B cell (primary cell): Measurements from ENCODE around the gene ACSS1. TPM values are rescaled to one million over a fixed set of nuclear protein-coding genes. Genes with fewer than 3 reads are reported as not detected.

ENCODE experiments used
- ATAC-seq: fragments of 200-7000 bp; cut with Tn5 transposase; one replicate; pipeline ENCODE4 v1.10.0; 2021; ENCODE audit warnings: low read depth, mild to moderate bottlenecking, moderate number of reproducible peaks, moderate library complexity
- CTCF ChIA-PET: fragments of 350-600 bp; sonication (Branson Sonifier 250); formaldehyde crosslinking; loops from one replicate; lab custom pipeline; 2021; ENCODE audit warnings: antibody characterized with exemption, inconsistent platforms; lab: Charles Lee
- POLR2A ChIA-PET: fragments of 350-600 bp; sonication (Branson Sonifier 250); formaldehyde crosslinking; loops from one replicate; lab custom pipeline; 2021; ENCODE audit warnings: antibody characterized with exemption; lab: Charles Lee
- DNase-seq: peaks from one replicate; pipeline ENCODE4 v3.0.0; 2013
- H2AFZ ChIP-seq: 2 replicates; pipeline ENCODE4 v1.6.1; 2012; ENCODE audit warnings: mild to moderate bottlenecking, low read depth, low read length; ENCODE audit not compliant: insufficient read depth, poor library complexity, severe bottlenecking
- H3K27ac ChIP-seq, 2 donors: 1 replicate in 1 of 2; 2 replicates in 1 of 2; pipeline ENCODE4 v1.5.1; 2012 to 2013; ENCODE audit warnings: low read length in 2 of 2, mild to moderate bottlenecking in 2 of 2, moderate library complexity in 1 of 2
- H3K27me3 ChIP-seq, 4 experiments: fragments of 200-600 bp in 1 of 4; sonication (generic) in 1 of 4; replicated peaks in 1 of 4; 1 replicate in 2 of 4; 2 replicates in 2 of 4; pipeline versions ENCODE4 v1.6.1 to v1.7.0; 2013 to 2016; ENCODE audit warnings: low read length in 3 of 4, mild to moderate bottlenecking in 2 of 4, mixed read lengths in 1 of 4, moderate library complexity in 1 of 4; ENCODE audit not compliant: insufficient read depth in 4 of 4, control insufficient read depth in 3 of 4; ENCODE audit errors: control extremely low read depth in 1 of 4
- H3K36me3 ChIP-seq, 2 experiments: replicated peaks in 1 of 2; 1 replicate in 1 of 2; 2 replicates in 1 of 2; pipeline versions ENCODE4 v1.6.1 to v1.7.1; 2013; ENCODE audit warnings: low read length in 1 of 2; ENCODE audit not compliant: insufficient read depth in 2 of 2, control insufficient read depth in 1 of 2; ENCODE audit errors: control extremely low read depth in 1 of 2, extremely low read depth in 1 of 2
- H3K4me1 ChIP-seq, 2 donors: fragments of 200-600 bp in 1 of 2; sonication (generic) in 1 of 2; 1 replicate in 1 of 2; 2 replicates in 1 of 2; pipeline versions ENCODE4 v1.5.1 to v1.6.1; 2013 to 2017; ENCODE audit warnings: low read length in 2 of 2; ENCODE audit not compliant: control insufficient read depth in 2 of 2, insufficient read depth in 2 of 2
- H3K4me2 ChIP-seq: replicated peaks from 2 replicates; pipeline ENCODE3; 2012; ENCODE audit warnings: mild to moderate bottlenecking, low read depth, low read length; ENCODE audit not compliant: poor library complexity, severe bottlenecking
- H3K4me3 ChIP-seq, 5 experiments: fragments of 200-600 bp in 1 of 5; sonication (generic) in 1 of 5; 1 replicate in 3 of 5; 2 replicates in 2 of 5; pipeline versions ENCODE4 v1.5.1 to v1.7.0; 2011 to 2016; ENCODE audit warnings: low read length in 4 of 5, mild to moderate bottlenecking in 4 of 5, low read depth in 2 of 5, control low read depth in 1 of 5, moderate library complexity in 1 of 5; ENCODE audit not compliant: insufficient read depth in 1 of 5; ENCODE audit errors: control extremely low read depth in 1 of 5, extremely low read depth in 1 of 5
- H3K79me2 ChIP-seq: fragments of 200-600 bp; sonication (generic); one replicate; pipeline ENCODE4 v1.6.0; 2016; ENCODE audit warnings: low read length; ENCODE audit not compliant: control insufficient read depth, insufficient read depth
- H3K9ac ChIP-seq: fragments of 200-600 bp; sonication (generic); 2 replicates; pipeline ENCODE4 v1.6.1; 2017; ENCODE audit warnings: mild to moderate bottlenecking, low read length, moderate library complexity
- H3K9me3 ChIP-seq, 3 donors: one replicate each; pipeline versions ENCODE4 v1.6.1 to v1.7.1; 2013; ENCODE audit warnings: low read length in 2 of 3; ENCODE audit not compliant: control insufficient read depth in 2 of 3, insufficient read depth in 1 of 3; ENCODE audit errors: control extremely low read depth in 1 of 3
- H4K20me1 ChIP-seq: 2 replicates; pipeline ENCODE4 v1.6.0; 2012; ENCODE audit warnings: mild to moderate bottlenecking, low read length; ENCODE audit not compliant: insufficient read depth, control insufficient read depth, poor library complexity, severe bottlenecking
- H3K27ac Mint-ChIP-seq: one replicate; pipeline ENCODE4 v1.8.0; 2021; ENCODE audit warnings: mixed read lengths
- H3K27me3 Mint-ChIP-seq: one replicate; pipeline ENCODE4 v1.8.0; 2021; ENCODE audit warnings: mixed read lengths
- H3K4me1 Mint-ChIP-seq: one replicate; pipeline ENCODE4 v1.8.0; 2021; ENCODE audit warnings: mixed read lengths
- H3K4me3 Mint-ChIP-seq: one replicate; pipeline ENCODE4 v1.8.0; 2021; ENCODE audit warnings: mixed read lengths
- H3K9me3 Mint-ChIP-seq: one replicate; pipeline ENCODE4 v1.8.0; 2022; ENCODE audit warnings: mixed read lengths; ENCODE audit not compliant: insufficient read depth
- CTCF ChIP-seq: fragments of 200-600 bp; IDR thresholded peaks from one replicate; pipeline ENCODE4 v1.8.0; 2022; ENCODE audit warnings: antibody characterized with exemption, mild to moderate bottlenecking
- EZH2 ChIP-seq: IDR thresholded peaks from 2 replicates; pipeline ENCODE4 v1.6.1; 2012; ENCODE audit warnings: borderline replicate concordance, low read depth, mild to moderate bottlenecking, moderate library complexity, low read length; ENCODE audit not compliant: insufficient read depth, poor library complexity, severe bottlenecking
- WGBS: methylation state at CpG from one replicate; pipeline ENCODE4 v1.1.5; 2013; ENCODE audit warnings: missing lambda C conversion rate; ENCODE audit not compliant: insufficient coverage; 5-methylcytosine and 5-hydroxymethylcytosine counted together
- intact Hi-C: fragments of 100-400 bp; cut with micrococcal nuclease; formaldehyde crosslinking; loops from one replicate; pipeline ENCODE4 v1.10.0; 2022
- polyA plus RNA-seq: library from polyadenylated mRNA; depleted of rRNA; stranded (reverse); fragments of >200 nt; gene quantifications from 2 replicates; pipeline ENCODE4 v1.2.3, GENCODE V29; 2012
- total RNA-seq, 2 donors: library from RNA; stranded (reverse); fragments of 120-200 nt in 1 of 2; gene quantifications; 1 replicate in 1 of 2; 2 replicates in 1 of 2; pipeline versions ENCODE4 v1.2.3 to v1.2.4, GENCODE V29; 2013 to 2022

Gene ACSS1
- total and polyA plus RNA-seq, 2 donors (not counting 1 experiment from before 2014, with no cell fraction given), result 82.7 to 95.5 TPM

- Histone ChIP-seq H4K20me1 (peaks cover 44% of the 10 kb centered on the region), H3K4me2 (peak overlapping the region; percentile 71), H2AFZ (peak overlapping the region; percentile 61), H3K9me3 (no peaks in the 10 kb centered on the region), H3K27me3 (no peaks in the 10 kb centered on the region), H3K4me1 (peaks cover 58 to 62% of the 10 kb centered on the region in 2 donors), H3K4me3 (peak overlapping the region in 4 of 5 experiments; percentile 5 to 25 (median 18)), H3K79me2 (peaks cover 56% of the 10 kb centered on the region), H3K9ac (peak overlapping the region; percentile 36), H3K36me3 (peaks cover 0 to 41% of the 10 kb centered on the region in 2 experiments), H3K27ac (peak overlapping the region; percentile 92 to 93)
- Mint-ChIP-seq H3K4me3 (peak overlapping the region; percentile 72), H3K27ac (peak overlapping the region; percentile 90), H3K27me3 (no peaks in the 10 kb centered on the region), H3K9me3 (no peaks in the 10 kb centered on the region), H3K4me1 (peaks cover 63% of the 10 kb centered on the region)
- peak; percentile 85 for DNase-seq
- CTCF ChIA-PET, result interaction anchor here (0.6 to 1.3 kb wide), 5 partner anchors 11 to 29 kb away, joined by 3 to 4 read pairs (median 4); no protein-coding TSS in a partner anchor
- ATAC-seq, result peak; percentile 90
- POLR2A ChIA-PET, result interaction anchor here (4.2 kb wide), 1 partner anchor 15 kb away, joined by 27 read pairs; the partner anchor contains the start of gene ACSS1
- intact Hi-C loops, result loop anchor here (1.0 kb wide), 2 partner anchors 15 to 51 kb away; partner anchors contain the start of genes ACSS1 and APMAP
- 37% methylated on average over 10 of the region's 14 CpGs for WGBS
- TF ChIP-seq EZH2 (no peak), CTCF (no peak)
Measured at GRCh38 chr20:25042531-25043498, 15.1 kb downstream of the ACSS1 start.
